Hematopoietic multipotent progenitor cell treated with erythropoietin and hydrocortisone succinate and interleukin-3 and kit ligand, for 4 days (in vitro differentiated cells): ENCODE results near the gene GATA5.

Source experiments
- DNase-seq: peaks from one replicate; pipeline ENCODE4 v3.0.0-alpha.2; 2015

Gene GATA5

GRCh38 chr20:62472138-62472940, 3.5 kb downstream of the GATA5 start:
- no peak for DNase-seq

GRCh38 chr20:62470459-62470858, 5.3 kb downstream of the GATA5 start:
- DNase-seq, result no peak

- DNase-seq, result no peak
Measured at GRCh38 chr20:62470001-62470400, 5.8 kb downstream of the GATA5 start.

- no peak for DNase-seq
Measured at GRCh38 chr20:62469352-62469751, 6.4 kb downstream of the GATA5 start.

GRCh38 chr20:62466806-62467537, 8.8 kb downstream of the GATA5 start:
- no peak for DNase-seq

GRCh38 chr20:62466072-62466760, 9.6 kb downstream of the GATA5 start:
- DNase-seq, result no peak

GRCh38 chr20:62464990-62465389, 10.8 kb downstream of the GATA5 start:
- DNase-seq, result no peak

GRCh38 chr20:62464425-62464770, 11.4 kb downstream of the GATA5 start:
- no peak for DNase-seq

- DNase-seq, result no peak
Measured at GRCh38 chr20:62463651-62464424, 12.0 kb downstream of the GATA5 start.

- DNase-seq, result no peak
Measured at GRCh38 chr20:62462976-62463592, 12.7 kb downstream of the GATA5 start.

- no peak for DNase-seq
Measured at GRCh38 chr20:62461834-62462233, 14.0 kb downstream of the GATA5 start.

- no peak for DNase-seq
Measured at GRCh38 chr20:62461157-62461556, 14.6 kb downstream of the GATA5 start.

GRCh38 chr20:62460678-62461077, 15.1 kb downstream of the GATA5 start:
- DNase-seq, result no peak

GRCh38 chr20:62459488-62459887, 16.3 kb downstream of the GATA5 start:
- no peak for DNase-seq

GRCh38 chr20:62458275-62459251, 17.2 kb downstream of the GATA5 start:
- no peak for DNase-seq

GRCh38 chr20:62457831-62458230, 18.0 kb downstream of the GATA5 start:
- DNase-seq, result no peak

GRCh38 chr20:62457098-62457497, 18.7 kb downstream of the GATA5 start:
- no peak for DNase-seq

- DNase-seq, result no peak
Measured at GRCh38 chr20:62455929-62456328, 19.9 kb downstream of the GATA5 start.

- DNase-seq, result no peak
Measured at GRCh38 chr20:62454904-62455636, 20.7 kb downstream of the GATA5 start.

- DNase-seq, result no peak
Measured at GRCh38 chr20:62453186-62453808, 22.5 kb downstream of the GATA5 start.
